Caco-2 (cell line): ENCODE data around the gene RPH3AL. TPM values are rescaled to one million over a fixed set of nuclear protein-coding genes. Genes with fewer than 3 reads are reported as not detected.

Experiments used
- BruUV-seq: library from RNA; stranded (reverse); fragments of 400-500 nt; replicated peaks from 2 replicates; lab custom pipeline; 2021; lab: Mats Ljungman, UMichigan
- CTCF ChIA-PET: fragments of 300-600 bp; sonication (Branson Sonifier 250); formaldehyde crosslinking; loops from one replicate; lab custom pipeline; 2022; ENCODE audit warnings: antibody characterized with exemption; lab: Charles Lee
- POLR2A ChIA-PET: fragments of 300-600 bp; sonication (Branson Sonifier 250); formaldehyde crosslinking; loops from one replicate; lab custom pipeline; 2022; ENCODE audit warnings: antibody characterized with exemption; lab: Charles Lee
- DNase-seq, 2 experiments: peaks; one replicate each; pipeline versions ENCODE4 v3.0.0 to v3.0.0-alpha.2; 2020 to 2022
- H3K27me3 ChIP-seq: replicated peaks from 2 replicates; pipeline ENCODE4 v1.6.0; 2011; ENCODE audit warnings: low read length; ENCODE audit not compliant: control insufficient read depth, insufficient read depth
- H3K36me3 ChIP-seq: 2 replicates; pipeline ENCODE4 v1.5.1; 2011; ENCODE audit warnings: low read length; ENCODE audit not compliant: control insufficient read depth, insufficient read depth
- H3K4me1 ChIP-seq: fragments of 250-450 bp; sonication (Bioruptor Pico); 2 replicates; pipeline ENCODE4 v1.5.1; 2020; ENCODE audit warnings: mild to moderate bottlenecking
- H3K4me3 ChIP-seq: 2 replicates; pipeline ENCODE4 v1.5.1; 2011; ENCODE audit warnings: low read depth, mild to moderate bottlenecking, control low read depth, low read length
- H3K9me3 ChIP-seq: fragments of 250-450 bp; sonication (Bioruptor Pico); 2 replicates; pipeline ENCODE4 v1.5.1; 2020; ENCODE audit warnings: mild to moderate bottlenecking, moderate library complexity
- H3K27ac Mint-ChIP-seq: one replicate; pipeline ENCODE4 v1.8.0; 2022; ENCODE audit warnings: mixed read lengths; ENCODE audit not compliant: unreplicated experiment
- H3K27me3 Mint-ChIP-seq: one replicate; pipeline ENCODE4 v1.8.0; 2022; ENCODE audit warnings: mixed read lengths; ENCODE audit not compliant: insufficient read depth, unreplicated experiment
- H3K36me3 Mint-ChIP-seq: one replicate; pipeline ENCODE4 v1.8.0; 2022; ENCODE audit warnings: mild to moderate bottlenecking, mixed read lengths; ENCODE audit not compliant: insufficient read depth, unreplicated experiment
- H3K4me1 Mint-ChIP-seq: one replicate; pipeline ENCODE4 v1.8.0; 2022; ENCODE audit warnings: low read depth, mixed read lengths; ENCODE audit not compliant: unreplicated experiment
- H3K4me3 Mint-ChIP-seq: one replicate; pipeline ENCODE4 v1.8.0; 2022; ENCODE audit warnings: mild to moderate bottlenecking, moderate library complexity, mixed read lengths; ENCODE audit not compliant: unreplicated experiment
- H3K9me3 Mint-ChIP-seq: one replicate; pipeline ENCODE4 v1.8.0; 2022; ENCODE audit warnings: mixed read lengths; ENCODE audit not compliant: unreplicated experiment
- CTCF ChIP-seq, 2 experiments: fragments of 200-600 bp in 1 of 2; IDR thresholded peaks; 1 replicate in 1 of 2; 2 replicates in 1 of 2; pipeline versions ENCODE4 v1.5.1 to v1.8.0; 2011 to 2022; ENCODE audit warnings: antibody characterized with exemption in 1 of 2, control low read depth in 1 of 2, inconsistent platforms in 1 of 2, low read depth in 1 of 2, low read length in 1 of 2, mild to moderate bottlenecking in 1 of 2, moderate library complexity in 1 of 2; ENCODE audit not compliant: insufficient read depth in 1 of 2, severe bottlenecking in 1 of 2, unreplicated experiment in 1 of 2
- intact Hi-C: fragments of 100-400 bp; cut with micrococcal nuclease; formaldehyde crosslinking; loops from one replicate; pipeline ENCODE4 v1.10.0; 2022; ENCODE audit not compliant: unreplicated experiment
- total RNA-seq: library from RNA; stranded (reverse); gene quantifications from 2 replicates; pipeline ENCODE4 v1.2.3, GENCODE V29; 2022

RPH3AL gene
- total RNA-seq, 1 experiment from 2014 or later: 36.0 TPM

GRCh38 chr17:379531-380465 lies 27.2 kb upstream of the RPH3AL start:
- Histone ChIP-seq H3K36me3 (no peaks in the 10 kb centered on the region), H3K4me1 (peaks cover 12% of the 10 kb centered on the region; the same call in 1 of the 2 replicates), H3K9me3 (no peaks in the 10 kb centered on the region), H3K27me3 (no peaks in the 10 kb centered on the region), H3K4me3 (no peak overlapping the region)
- DNase-seq: peak in 1 of 2 experiments; percentile 29
- peaks cover 36% of the 10 kb centered on the region for H3K4me1 Mint-ChIP-seq
- H3K27me3 Mint-ChIP-seq: no peaks in the 10 kb centered on the region
- H3K27ac Mint-ChIP-seq: no peak overlapping the region
- ChIA-PET CTCF (no interaction called here), POLR2A (no interaction called here)
- no TSS peak for BruUV-seq
- intact Hi-C loops: no loop called here
- no peak for TF ChIP-seq CTCF (IDR thresholded peaks at IDR 0.05; ENCODE audit: insufficient read depth in 1 of 2, low read depth in 1 of 2, low read length in 1 of 2, severe bottlenecking in 1 of 2, unreplicated experiment in 1 of 2)
- peaks cover 15% of the 10 kb centered on the region for H3K36me3 Mint-ChIP-seq
- H3K4me3 Mint-ChIP-seq: no peak overlapping the region
- H3K9me3 Mint-ChIP-seq: no peaks in the 10 kb centered on the region

GRCh38 chr17:378068-378467 lies 25.5 kb upstream of the RPH3AL start:
- H3K4me3 ChIP-seq: no peak overlapping the region
- Mint-ChIP-seq H3K4me3 (no peak overlapping the region), H3K4me1 (peaks cover 21% of the 10 kb centered on the region), H3K27ac (no peak overlapping the region), H3K27me3 (no peaks in the 10 kb centered on the region), H3K36me3 (peaks cover 15% of the 10 kb centered on the region), H3K9me3 (no peaks in the 10 kb centered on the region)
- H3K4me1 ChIP-seq: peaks cover 12% of the 10 kb centered on the region
- CTCF ChIA-PET: no interaction called here
- H3K27me3 ChIP-seq: no peaks in the 10 kb centered on the region
- no peaks in the 10 kb centered on the region for H3K36me3 ChIP-seq
- no TSS peak for BruUV-seq
- intact Hi-C loops: no loop called here
- H3K9me3 ChIP-seq: no peaks in the 10 kb centered on the region; the same call in 1 of the 2 replicates
- POLR2A ChIA-PET: no interaction called here
- no peak for TF ChIP-seq CTCF (IDR thresholded peaks at IDR 0.05; ENCODE audit: insufficient read depth in 1 of 2, low read depth in 1 of 2, low read length in 1 of 2, severe bottlenecking in 1 of 2, unreplicated experiment in 1 of 2)
- no peak for DNase-seq

- no peak for TF ChIP-seq CTCF (IDR thresholded peaks at IDR 0.05; ENCODE audit: insufficient read depth in 1 of 2, low read depth in 1 of 2, low read length in 1 of 2, severe bottlenecking in 1 of 2, unreplicated experiment in 1 of 2)
- Mint-ChIP-seq H3K9me3 (no peaks in the 10 kb centered on the region), H3K4me3 (no peak overlapping the region), H3K4me1 (peaks cover 13% of the 10 kb centered on the region), H3K27me3 (no peaks in the 10 kb centered on the region), H3K27ac (no peak overlapping the region), H3K36me3 (peaks cover 8% of the 10 kb centered on the region)
- Histone ChIP-seq H3K36me3 (no peaks in the 10 kb centered on the region), H3K4me1 (peaks cover 4% of the 10 kb centered on the region; the same call in 1 of the 2 replicates), H3K9me3 (no peaks in the 10 kb centered on the region; the same call in 1 of the 2 replicates), H3K27me3 (no peaks in the 10 kb centered on the region), H3K4me3 (no peak overlapping the region)
- POLR2A ChIA-PET: no interaction called here
- BruUV-seq: no TSS peak
- CTCF ChIA-PET: no interaction called here
- intact Hi-C loops: no loop called here
- peak in 1 of 2 experiments; percentile 20 for DNase-seq
These were observed 24.6 kb upstream of the RPH3AL start for GRCh38 chr17:376936-377863.
